ENCODE measurements around the gene TMEM62. TPM values are rescaled to one million over a fixed set of nuclear protein-coding genes. Genes with fewer than 3 reads are reported as not detected.

The TMEM62 gene
- polyA plus RNA-seq, 2 of the 4 experiments (the other 2 are of a cell fraction): 6.9 to 7.8 TPM

GRCh38 chr15:43229977-43230376, 96.6 kb downstream of the TMEM62 start:
- no peak for FAIRE-seq
- POLR2A ChIA-PET: no interaction called here
- no peaks in the 10 kb centered on the region for H3K4me1 ChIP-seq
- H3K9me3 ChIP-seq: no peaks in the 10 kb centered on the region
- DNase-seq (ENCODE audit: low read depth in 1 of 2, low spot score in 1 of 2): no peak
- H3K4me3 ChIP-seq: no peak overlapping the region
- ATAC-seq: no peak
- WGBS (ENCODE audit: missing lambda C conversion rate): 62% methylated on average over 5 of the region's 5 CpGs
- H3K27ac ChIP-seq: no peak overlapping the region
- CTCF ChIA-PET: interaction anchor here (1.1 to 8.4 kb wide), 4 partner anchors 12 to 56 kb away, joined by 3 to 114 read pairs (median 6); no protein-coding TSS in a partner anchor
- TF ChIP-seq RARB (CRISPR knock-in tag; IDR thresholded peaks at IDR 0.05) (no peak), CTCF (IDR thresholded peaks at IDR 0.05) (no peak), MAZ (IDR thresholded peaks at IDR 0.05; ENCODE audit: borderline replicate concordance, low read depth, low read length) (no peak)
- H3K4me2 ChIP-seq: no peak overlapping the region

- 47% methylated on average over 2 of the region's 2 CpGs for WGBS (ENCODE audit: missing lambda C conversion rate)
- POLR2A ChIA-PET: no interaction called here
- FAIRE-seq: no peak
- no peak overlapping the region for H3K4me3 ChIP-seq
- H3K4me1 ChIP-seq: no peaks in the 10 kb centered on the region
- H3K9me3 ChIP-seq: no peaks in the 10 kb centered on the region
- CTCF ChIA-PET: interaction anchor here (0.9 to 8.4 kb wide), 5 partner anchors 11 to 56 kb away, joined by 3 to 114 read pairs (median 5); no protein-coding TSS in a partner anchor
- no peak for ATAC-seq
- no peak overlapping the region for H3K4me2 ChIP-seq
- TF ChIP-seq RAD21 (conservative IDR thresholded peaks at IDR 0.05 in 1 of 2, IDR thresholded peaks at IDR 0.05 in 1 of 2) (no peak), NPAS2 (CRISPR knock-in tag; IDR thresholded peaks at IDR 0.05; ENCODE audit: borderline replicate concordance) (no peak), PHF8 (IDR thresholded peaks at IDR 0.05; ENCODE audit: borderline replicate concordance, low read depth) (no peak), FOSL2 (IDR thresholded peaks at IDR 0.05) (no peak), FOSL2 (CRISPR knock-in tag; IDR thresholded peaks at IDR 0.05) (no peak), CBX2 (IDR thresholded peaks at IDR 0.05; ENCODE audit: borderline replicate concordance, low read depth) (no peak), NR3C1 (IDR thresholded peaks at IDR 0.05) (no peak)
- H3K27ac ChIP-seq: no peak overlapping the region
- DNase-seq (ENCODE audit: low read depth in 1 of 2, low spot score in 1 of 2): peak in 1 of 2 experiments; percentile 6
Measured at GRCh38 chr15:43230640-43231115, 97.3 kb downstream of the TMEM62 start.

- TF ChIP-seq BCL3 (IDR thresholded peaks at IDR 0.05): no peak
- Histone ChIP-seq H3K4me1 (no peaks in the 10 kb centered on the region), H3K27ac (no peak overlapping the region), H3K4me2 (no peak overlapping the region), H3K4me3 (no peak overlapping the region), H3K9me3 (no peaks in the 10 kb centered on the region)
- DNase-seq (ENCODE audit: low read depth in 1 of 2, low spot score in 1 of 2) (no peak), ATAC-seq (no peak), FAIRE-seq (no peak)
- POLR2A ChIA-PET: no interaction called here
- 33% methylated on average over 3 of the region's 3 CpGs for WGBS (ENCODE audit: missing lambda C conversion rate)
- CTCF ChIA-PET: interaction anchor here (1.1 to 8.4 kb wide), 2 partner anchors 28 to 54 kb away, joined by 3 to 114 read pairs; no protein-coding TSS in a partner anchor
Measured at GRCh38 chr15:43232289-43232874, 99.0 kb downstream of the TMEM62 start.

Small RNA genes lying within 50 kb of the gene (small RNA-seq; reads per million reads assigned to genes)
- gene AC068724.2: 0 reads per million in 6 experiments

Other genes starting within 250 kb of the TMEM62 start
- gene TTBK2, start 212.8 kb upstream of the TMEM62 start, polyA plus RNA-seq (2011; rRNA removed): 5.3 and 5.6 TPM in 2 replicates
- gene TTBK2, start 212.8 kb upstream of the TMEM62 start, polyA plus RNA-seq (2017; fragmentation: RNase III; extraction: RNeasy Plus Mini Kit Qiagen cat#74134 plus additional on column Dnase treatment): 1.8 to 2.3 TPM (median 2.0 TPM) in 3 replicates
- gene UBR1, start 27.5 kb upstream of the TMEM62 start, polyA plus RNA-seq (2011; rRNA removed): 9.0 and 10.5 TPM in 2 replicates
- gene UBR1, start 27.5 kb upstream of the TMEM62 start, polyA plus RNA-seq (2017; fragmentation: RNase III; extraction: RNeasy Plus Mini Kit Qiagen cat#74134 plus additional on column Dnase treatment): 5.7 to 5.9 TPM (median 5.8 TPM) in 3 replicates
- gene CCNDBP1, start 51.8 kb downstream of the TMEM62 start, polyA plus RNA-seq (2011; rRNA removed): 44.1 and 44.8 TPM in 2 replicates
- gene CCNDBP1, start 51.8 kb downstream of the TMEM62 start, polyA plus RNA-seq (2017; fragmentation: RNase III; extraction: RNeasy Plus Mini Kit Qiagen cat#74134 plus additional on column Dnase treatment): 23.3 to 27.9 TPM (median 24.3 TPM) in 3 replicates
- not detected in 2 replicates for gene EPB42, start 87.4 kb downstream of the TMEM62 start, polyA plus RNA-seq (2011; rRNA removed)
- gene EPB42, start 87.4 kb downstream of the TMEM62 start, polyA plus RNA-seq (2017; fragmentation: RNase III; extraction: RNeasy Plus Mini Kit Qiagen cat#74134 plus additional on column Dnase treatment): not detected in 3 replicates
- gene TGM5, start 133.3 kb downstream of the TMEM62 start, polyA plus RNA-seq (2011; rRNA removed): not detected in 2 replicates
- gene TGM5, start 133.3 kb downstream of the TMEM62 start, polyA plus RNA-seq (2017; fragmentation: RNase III; extraction: RNeasy Plus Mini Kit Qiagen cat#74134 plus additional on column Dnase treatment): not detected in 3 replicates
- not detected in 2 replicates for gene TGM7, start 168.7 kb downstream of the TMEM62 start, polyA plus RNA-seq (2011; rRNA removed)
- gene TGM7, start 168.7 kb downstream of the TMEM62 start, polyA plus RNA-seq (2017; fragmentation: RNase III; extraction: RNeasy Plus Mini Kit Qiagen cat#74134 plus additional on column Dnase treatment): not detected in 3 replicates
- 9.7 and 12.8 TPM in 2 replicates for gene LCMT2, start 197.0 kb downstream of the TMEM62 start, polyA plus RNA-seq (2011; rRNA removed)
- gene LCMT2, start 197.0 kb downstream of the TMEM62 start, polyA plus RNA-seq (2017; fragmentation: RNase III; extraction: RNeasy Plus Mini Kit Qiagen cat#74134 plus additional on column Dnase treatment): 5.9 to 8.3 TPM (median 7.5 TPM) in 3 replicates
- 10.7 and 13.8 TPM in 2 replicates for gene ZSCAN29, start 237.5 kb downstream of the TMEM62 start, polyA plus RNA-seq (2011; rRNA removed)
- 12.7 to 14.4 TPM (median 13.7 TPM) in 3 replicates for gene ZSCAN29, start 237.5 kb downstream of the TMEM62 start, polyA plus RNA-seq (2017; fragmentation: RNase III; extraction: RNeasy Plus Mini Kit Qiagen cat#74134 plus additional on column Dnase treatment)
- gene TUBGCP4, start 237.5 kb downstream of the TMEM62 start, polyA plus RNA-seq (2011; rRNA removed): 10.4 and 12.4 TPM in 2 replicates
- gene TUBGCP4, start 237.5 kb downstream of the TMEM62 start, polyA plus RNA-seq (2017; fragmentation: RNase III; extraction: RNeasy Plus Mini Kit Qiagen cat#74134 plus additional on column Dnase treatment): 6.5 to 6.7 TPM (median 6.6 TPM) in 3 replicates